22Rv1 (cell line): Measurements from ENCODE around the gene AKR1E2.

ENCODE experiments used
- CTCF ChIP-seq: fragments of 450-650 bp; IDR thresholded peaks from 2 replicates; pipeline ENCODE4 v1.5.1; 2017; ENCODE audit warnings: mild to moderate bottlenecking
- ZFX ChIP-seq: fragments of 450-650 bp; IDR thresholded peaks from 2 replicates; pipeline ENCODE4 v1.6.1; 2017; ENCODE audit warnings: antibody characterized with exemption, borderline replicate concordance

- TF ChIP-seq CTCF (no peak), ZFX (no peak)
These were observed 20.8 kb downstream of the AKR1E2 start for GRCh38 chr10:4846775-4847174.
